ENCODE results near the gene SYT3.

DNA sequence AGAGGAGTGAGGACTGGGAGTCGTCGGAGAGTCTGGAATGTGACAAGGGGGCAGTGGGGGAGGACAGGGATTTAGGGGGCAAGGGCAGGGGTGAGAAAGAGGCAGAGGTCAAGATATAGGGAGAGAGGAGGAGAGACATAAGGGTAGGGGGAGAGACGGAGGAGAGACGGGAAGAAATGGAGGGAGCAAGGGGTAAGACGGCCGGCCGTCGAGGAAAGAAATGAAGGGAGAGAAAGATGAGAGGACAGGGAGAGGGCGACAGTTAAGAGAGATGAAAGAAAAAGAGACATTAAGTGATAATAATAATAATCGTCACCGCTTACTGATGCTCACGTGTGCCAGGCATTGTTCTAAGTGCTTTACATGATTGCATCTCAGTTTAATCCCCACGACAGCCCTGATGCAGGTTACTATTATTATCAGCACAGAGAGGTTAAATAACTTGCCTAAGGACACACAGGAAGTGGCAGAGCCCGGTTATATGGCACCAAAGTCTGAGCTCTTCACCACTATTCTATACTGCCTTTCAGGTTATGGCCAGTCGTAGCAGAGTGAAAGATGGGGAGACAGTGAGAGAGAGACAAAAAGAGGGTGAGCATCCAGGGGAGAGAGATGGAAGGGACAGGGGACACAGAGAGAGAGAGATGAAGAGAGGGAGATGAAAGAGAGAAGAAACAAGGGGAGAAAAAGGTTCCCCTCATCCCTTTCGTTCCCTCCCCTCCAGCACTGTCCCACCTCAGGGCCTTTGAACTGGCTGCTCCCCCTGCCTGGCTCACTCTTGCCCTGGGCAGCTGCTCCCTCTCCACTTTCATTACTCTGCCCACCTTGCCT lies 23.2 kb upstream of the SYT3 start:
- TF ChIP-seq, protein P1, sequence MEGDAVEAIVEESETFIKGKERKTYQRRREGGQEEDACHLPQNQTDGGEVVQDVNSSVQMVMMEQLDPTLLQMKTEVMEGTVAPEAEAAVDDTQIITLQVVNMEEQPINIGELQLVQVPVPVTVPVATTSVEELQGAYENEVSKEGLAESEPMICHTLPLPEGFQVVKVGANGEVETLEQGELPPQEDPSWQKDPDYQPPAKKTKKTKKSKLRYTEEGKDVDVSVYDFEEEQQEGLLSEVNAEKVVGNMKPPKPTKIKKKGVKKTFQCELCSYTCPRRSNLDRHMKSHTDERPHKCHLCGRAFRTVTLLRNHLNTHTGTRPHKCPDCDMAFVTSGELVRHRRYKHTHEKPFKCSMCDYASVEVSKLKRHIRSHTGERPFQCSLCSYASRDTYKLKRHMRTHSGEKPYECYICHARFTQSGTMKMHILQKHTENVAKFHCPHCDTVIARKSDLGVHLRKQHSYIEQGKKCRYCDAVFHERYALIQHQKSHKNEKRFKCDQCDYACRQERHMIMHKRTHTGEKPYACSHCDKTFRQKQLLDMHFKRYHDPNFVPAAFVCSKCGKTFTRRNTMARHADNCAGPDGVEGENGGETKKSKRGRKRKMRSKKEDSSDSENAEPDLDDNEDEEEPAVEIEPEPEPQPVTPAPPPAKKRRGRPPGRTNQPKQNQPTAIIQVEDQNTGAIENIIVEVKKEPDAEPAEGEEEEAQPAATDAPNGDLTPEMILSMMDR (IDR thresholded peaks at IDR 0.05), result no peak
- TF ChIP-seq POLR2A (IDR thresholded peaks at IDR 0.05), result no peak

Measured in Peyer's patch (tissue), 4 donors.